NCI-H82 treated with DMSO at 0.1 percent for 48 hours (cell line): ENCODE results near the gene IL15RA.

Experiments
- DNase-seq: peaks from one replicate; lab custom pipeline; 2025; ENCODE audit not compliant: unreplicated experiment; lab: John Stamatoyannopoulos, UW

IL15RA gene, protein sequence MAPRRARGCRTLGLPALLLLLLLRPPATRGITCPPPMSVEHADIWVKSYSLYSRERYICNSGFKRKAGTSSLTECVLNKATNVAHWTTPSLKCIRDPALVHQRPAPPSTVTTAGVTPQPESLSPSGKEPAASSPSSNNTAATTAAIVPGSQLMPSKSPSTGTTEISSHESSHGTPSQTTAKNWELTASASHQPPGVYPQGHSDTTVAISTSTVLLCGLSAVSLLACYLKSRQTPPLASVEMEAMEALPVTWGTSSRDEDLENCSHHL

DNA sequence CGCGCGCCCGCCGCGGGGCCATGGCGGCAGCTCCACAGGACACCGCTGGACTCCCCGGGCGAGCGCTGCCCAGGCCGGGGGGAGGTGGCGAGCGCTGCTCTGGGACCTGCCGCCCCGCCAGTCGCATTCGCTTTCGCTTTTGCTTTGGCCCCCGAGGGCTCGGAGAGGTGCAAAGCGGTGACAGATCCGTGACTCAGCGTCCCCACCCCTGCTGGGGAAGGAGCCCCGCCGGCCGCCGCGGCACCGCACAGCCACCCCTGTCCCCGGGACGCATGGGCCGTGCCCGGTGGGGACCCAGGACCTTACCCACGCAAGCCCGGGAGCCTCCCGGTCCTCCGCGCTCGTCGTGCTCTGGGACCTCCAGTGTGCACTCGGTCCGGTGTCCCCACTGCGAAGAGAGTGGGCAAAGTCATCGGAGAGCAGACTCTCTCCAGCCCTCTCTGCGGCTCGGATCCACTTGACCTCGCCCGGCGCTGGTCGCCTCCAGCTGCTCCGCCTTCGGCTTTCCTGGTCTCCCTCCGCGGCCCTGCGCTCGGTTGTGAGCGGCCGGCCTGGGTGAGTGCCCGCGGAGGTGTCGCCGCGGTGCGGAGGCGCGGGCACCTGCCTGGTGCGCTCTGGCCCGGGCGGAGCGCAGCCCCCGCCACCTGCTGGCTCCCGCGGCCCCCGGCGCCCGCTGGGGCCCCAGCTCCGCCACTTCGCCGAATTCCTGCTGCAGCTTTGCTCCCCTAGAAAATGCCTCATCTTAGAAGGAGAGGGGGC lies at the start of gene IL15RA:
Gene IL15RA, minus strand, starts transcription at position 73 of the 759 bp plus-strand sequence. Its CDS starts 51 bp downstream, at position 22.
- no peak for DNase-seq

DNA sequence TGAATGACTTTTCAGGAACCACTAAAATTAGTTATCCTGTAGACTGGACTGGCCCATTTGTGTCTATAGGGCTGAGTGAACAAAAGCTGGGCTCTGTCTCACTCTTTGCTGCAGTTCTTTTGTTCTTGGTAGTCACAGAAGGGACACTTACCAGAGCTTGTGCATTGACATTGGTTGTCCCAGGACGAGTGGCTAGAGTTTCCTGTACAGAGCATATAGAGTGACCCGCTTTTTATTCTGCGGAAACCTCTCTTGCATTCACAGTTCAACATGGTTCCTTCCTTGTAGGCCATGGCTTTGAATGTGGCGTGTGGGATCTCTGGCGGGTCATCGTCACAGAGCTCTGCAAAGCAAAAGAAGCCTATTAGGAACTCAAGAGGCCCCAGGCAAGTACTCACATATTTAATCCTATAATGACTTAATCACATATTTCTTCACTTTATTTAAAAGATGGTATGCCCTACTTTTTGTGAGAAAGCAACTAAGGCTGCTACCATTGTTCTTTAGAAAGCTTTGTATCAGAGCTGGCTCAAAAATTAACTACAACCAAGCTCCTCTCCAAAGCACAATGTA lies 48.4 kb upstream of the IL15RA start:
- no peak for DNase-seq

DNA sequence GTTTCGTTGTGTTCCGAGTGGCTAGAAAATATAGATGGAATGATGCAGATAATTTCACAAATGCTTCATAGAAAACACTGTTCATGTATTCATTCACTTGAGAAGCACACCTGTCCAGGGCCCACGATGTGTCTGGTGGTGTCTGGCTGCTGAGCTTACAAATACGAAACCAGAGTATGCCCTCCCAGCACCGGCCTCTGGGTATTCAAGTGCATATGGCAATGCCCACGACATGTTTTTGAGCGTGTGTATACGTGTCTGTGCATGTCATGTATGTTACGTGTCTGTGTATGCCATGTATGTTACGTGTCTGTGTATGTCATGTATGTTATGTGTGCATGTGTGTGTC lies 47.0 kb upstream of the IL15RA start:
- DNase-seq: no peak

DNA sequence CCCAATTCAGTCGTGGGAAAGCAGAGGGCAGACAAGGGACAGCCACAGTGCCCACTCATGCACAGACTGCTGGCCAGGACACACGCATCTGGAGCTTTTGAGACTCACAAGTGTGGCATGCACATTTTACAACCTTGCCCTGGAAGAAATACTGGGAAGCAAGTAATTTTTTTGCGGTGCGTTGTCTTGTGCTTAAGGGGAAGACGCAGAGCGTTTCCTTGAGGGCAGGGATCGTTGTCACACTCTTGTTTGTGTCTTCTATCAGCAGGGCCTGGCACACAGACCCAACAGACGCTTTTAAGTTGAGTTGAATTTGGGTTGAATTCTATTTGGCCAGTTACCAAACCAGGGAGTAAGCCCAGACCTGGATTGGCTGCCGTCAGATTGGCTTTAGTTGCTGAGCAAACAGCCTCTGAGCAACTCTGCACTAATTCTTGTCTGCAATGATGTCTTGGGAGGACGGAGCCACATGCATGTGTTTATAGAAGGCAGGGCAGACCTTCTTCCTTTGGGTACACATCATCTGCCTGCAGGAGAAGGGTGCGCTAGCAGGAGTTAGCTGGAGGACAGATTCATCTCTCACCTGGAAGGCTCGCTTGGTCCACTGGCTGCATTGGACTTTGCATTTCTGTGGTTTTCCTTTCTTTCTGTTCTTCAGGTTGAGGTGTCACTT lies 46.5 kb upstream of the IL15RA start:
- DNase-seq: no peak

DNA sequence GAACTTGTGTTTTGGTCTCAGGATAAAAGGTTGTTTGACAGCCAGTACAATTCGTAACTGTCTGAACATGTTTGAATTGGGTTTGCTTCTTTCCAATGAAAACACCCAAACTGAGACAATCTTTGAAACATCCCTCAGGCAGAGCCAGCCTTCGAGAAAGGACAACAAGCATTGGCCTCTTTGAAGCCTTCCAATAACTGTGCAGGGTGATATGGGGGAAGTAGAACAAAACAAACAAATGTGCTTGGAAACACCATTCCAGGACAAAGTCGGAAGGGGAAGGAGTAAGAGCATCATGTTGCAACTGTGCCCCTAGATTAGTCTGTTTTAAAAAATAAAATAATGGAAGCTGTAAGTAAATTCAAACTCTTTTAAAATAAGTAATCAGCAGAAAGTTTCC lies 45.3 kb upstream of the IL15RA start:
- no peak for DNase-seq

DNA sequence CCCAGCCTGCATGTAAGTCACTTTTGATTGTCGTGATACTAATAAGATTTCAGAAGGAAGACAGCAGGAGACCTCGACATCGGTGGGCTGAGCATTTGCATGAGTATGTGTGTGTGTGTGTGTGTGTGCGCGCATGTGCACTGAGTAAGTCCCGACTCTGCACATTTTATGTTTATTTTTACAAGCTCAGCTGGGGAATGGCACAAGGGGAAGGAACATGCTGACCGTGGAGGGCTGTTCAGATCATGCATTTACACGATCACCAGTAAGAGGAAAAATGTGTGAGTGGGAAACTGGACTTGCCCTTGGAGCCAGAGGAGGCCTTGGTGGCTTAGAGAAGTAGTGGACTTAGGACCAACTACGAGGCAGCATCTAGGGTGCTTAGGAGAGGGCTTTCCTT lies 43.5 kb upstream of the IL15RA start:
- no peak for DNase-seq

DNA sequence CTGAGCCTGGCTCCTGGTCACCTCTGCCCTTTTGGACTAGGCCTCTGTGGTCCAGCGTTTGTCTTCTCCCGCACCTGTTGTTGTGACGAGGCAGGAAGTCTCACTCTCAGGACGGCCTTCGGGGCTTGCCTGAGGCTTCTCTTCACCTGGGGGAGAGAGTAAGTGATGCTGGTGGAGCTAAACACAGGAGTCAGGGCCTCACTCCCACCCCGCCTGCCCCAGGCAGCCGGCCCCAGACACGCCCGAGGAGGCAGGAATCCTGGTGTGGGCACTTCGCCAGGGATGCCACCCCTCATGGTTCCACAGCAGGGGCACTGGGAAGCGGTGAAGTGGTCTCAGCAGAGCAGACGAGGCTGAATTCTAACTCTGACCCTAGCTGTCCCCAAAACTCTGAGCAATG lies 42.5 kb upstream of the IL15RA start:
- DNase-seq: no peak

DNA sequence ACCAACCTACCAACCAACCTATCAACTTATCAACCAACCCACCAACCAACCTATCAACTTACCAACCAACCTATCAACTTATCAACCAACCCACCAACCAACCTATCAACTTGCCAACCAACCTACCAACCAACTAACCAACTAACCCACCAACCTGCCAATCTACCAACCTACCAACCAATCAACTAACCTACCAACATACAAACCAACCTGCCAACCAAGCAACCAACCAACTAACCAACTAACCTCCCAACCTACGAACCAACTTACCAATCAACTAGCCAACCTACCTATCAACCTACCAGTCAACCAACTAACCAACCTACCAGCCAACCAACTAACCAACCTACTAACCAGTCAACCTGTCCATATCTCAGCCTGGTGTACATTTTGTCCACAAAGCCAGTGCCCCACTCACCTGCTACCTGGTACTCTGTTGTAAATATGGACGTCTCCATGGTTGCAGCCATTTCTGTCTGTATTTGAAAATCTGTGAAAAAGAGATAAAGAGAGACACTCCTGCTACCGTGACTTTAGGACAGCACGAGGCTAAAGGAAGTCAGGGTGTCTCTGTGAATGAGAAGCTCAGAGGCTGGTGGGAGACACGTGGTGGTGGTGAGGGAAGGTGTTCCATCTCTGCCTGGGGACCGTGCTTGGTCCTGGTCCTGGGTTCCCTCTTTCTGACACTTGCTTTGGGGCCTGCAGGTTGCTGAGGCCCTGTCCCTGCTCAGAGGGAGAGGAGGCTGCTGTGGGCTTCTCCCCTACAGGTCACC lies 41.9 kb upstream of the IL15RA start:
- DNase-seq: no peak

DNA sequence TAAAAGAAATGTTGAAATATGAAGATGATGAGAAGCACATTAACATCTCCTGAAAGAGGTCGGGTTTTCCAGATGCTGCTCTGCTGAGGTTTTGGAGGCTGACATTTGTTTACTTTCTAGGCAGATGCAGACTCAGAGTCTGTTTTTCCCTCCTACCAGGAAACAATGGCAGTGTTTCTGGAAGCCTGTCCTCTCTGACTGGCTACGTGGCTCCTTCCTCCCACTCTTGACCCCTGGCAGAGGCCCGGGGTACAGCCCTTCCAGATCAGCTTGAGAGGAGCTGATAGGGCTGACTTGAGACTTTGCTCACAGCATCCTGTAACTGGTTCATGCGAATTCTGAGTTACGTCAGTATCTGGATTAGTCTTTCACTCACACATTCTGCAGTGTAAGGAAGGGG lies 41.1 kb upstream of the IL15RA start:
- no peak for DNase-seq

DNA sequence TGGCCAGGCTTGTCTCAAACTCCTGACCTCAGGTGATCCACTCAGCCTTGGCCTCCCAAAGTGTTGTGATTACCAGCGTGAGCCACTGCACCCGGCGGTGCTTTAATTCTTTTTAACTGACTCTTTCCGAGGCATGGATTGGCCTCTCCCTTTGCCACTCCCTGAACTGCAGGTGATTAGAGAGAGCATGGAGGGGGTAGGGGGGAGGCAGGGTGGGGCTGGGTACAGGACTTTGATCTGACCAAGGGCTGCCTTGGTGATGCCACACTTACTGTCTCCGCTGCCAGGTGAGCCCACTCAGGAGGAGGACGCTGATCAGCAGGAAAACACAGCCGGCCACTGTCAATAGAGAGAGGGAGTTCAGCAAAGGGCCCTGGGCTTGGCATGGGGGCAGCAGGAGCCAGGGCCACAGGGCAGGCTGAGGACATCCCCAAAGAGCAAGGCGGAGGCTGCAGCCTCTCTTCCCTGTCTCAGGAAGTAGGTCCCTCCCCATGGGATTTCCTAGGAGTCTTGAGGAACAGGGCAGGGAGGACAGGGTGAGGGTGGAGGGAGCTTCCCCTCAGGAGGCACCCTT lies 40.5 kb upstream of the IL15RA start:
- no peak for DNase-seq

DNA sequence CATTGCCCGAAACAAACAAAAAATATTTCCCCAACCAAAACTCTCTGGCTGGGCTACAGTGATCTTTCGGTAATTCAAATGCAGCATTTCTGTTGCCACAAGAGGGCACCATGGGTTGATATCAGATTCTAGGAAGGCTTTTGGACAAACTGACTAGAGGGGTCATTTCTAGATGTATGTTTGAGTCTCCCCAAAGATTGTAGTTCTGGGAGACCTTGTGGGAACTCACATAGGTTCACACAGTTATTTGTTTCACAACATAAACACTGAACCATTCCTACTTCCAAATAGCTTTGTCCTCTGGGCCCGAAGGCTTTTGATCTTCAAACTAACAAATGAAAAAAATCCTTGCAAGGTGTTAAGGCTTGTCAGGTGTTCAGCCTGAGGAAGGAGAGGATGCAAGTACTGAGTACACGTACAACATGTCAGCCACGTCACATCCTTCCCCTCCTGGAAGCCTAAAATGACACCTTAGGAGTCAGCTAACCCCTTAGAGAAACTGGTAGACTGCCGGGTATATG lies 37.0 kb upstream of the IL15RA start:
- DNase-seq: peak; percentile 1

DNA sequence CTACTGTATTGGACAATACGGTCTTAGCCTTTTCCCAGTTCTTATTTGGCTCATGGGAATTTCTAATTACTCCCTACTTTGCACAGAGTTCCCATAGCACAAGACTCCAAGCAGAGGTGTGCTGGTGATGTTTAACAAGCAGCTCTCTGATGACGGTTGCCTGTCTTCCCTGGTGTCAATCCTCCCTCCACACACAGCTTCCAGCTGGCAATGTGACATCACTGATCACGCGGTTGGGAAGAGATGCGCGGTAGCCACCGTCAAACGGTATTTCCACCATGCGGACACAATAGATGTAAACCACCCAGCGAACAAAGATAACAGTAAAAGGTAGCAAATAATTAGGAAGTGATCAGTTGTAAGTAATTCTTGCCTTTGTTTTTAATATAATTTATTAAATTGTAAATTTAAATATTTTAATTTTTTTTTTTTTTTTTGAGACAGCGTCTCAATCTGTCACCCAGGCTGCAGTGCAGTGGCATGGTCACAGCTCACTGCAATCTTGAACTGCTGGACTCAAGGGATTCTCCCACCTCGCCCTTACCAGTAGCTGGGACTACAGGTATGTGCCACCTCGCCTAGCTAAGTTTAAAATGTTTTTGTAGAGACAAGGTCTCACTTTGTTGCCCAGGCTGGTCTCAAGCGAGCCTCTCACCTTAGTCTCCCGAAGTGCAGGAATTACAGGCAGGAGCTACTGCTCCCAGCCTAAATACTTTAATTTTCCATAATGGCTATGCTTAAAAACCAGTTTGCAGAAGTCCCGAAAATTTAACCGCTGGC lies 36.3 kb upstream of the IL15RA start:
- no peak for DNase-seq

DNA sequence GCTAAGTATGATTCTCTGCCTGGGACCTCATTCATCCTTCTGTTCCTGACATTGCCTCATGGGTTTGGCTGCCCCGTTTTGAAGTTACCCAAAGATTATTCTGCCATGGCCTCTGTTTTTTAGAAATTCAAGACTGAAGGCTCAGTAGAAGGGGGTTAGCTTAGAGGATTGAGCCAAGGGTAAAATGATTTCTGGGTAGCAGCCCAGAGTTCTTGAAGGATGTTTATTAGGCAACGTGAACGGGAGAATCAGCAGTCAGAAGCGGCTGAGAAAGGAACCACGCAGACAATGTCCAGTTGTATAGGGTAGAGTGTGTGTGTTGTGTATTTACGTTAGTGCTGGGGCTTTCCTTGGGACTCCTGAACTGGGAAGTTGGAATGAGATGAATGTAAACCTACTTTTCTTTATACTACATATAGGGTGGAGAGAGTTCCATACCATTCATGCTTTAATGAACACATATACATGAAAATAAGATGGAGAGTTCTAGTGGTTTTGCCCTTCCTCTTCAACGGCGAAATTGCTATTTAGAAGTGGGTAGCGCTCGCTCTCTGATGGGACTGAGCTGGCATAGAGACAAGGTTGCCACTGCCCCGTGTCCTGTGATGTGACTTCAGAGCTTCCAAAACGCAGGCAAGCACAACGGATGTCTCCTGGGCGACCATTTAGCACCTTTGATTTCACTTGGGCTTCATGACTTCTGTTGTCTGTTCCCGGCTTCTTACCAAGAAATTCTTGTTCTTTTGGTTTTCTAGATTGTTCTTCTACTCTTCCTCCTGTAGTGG lies 35.0 kb upstream of the IL15RA start:
- no peak for DNase-seq

DNA sequence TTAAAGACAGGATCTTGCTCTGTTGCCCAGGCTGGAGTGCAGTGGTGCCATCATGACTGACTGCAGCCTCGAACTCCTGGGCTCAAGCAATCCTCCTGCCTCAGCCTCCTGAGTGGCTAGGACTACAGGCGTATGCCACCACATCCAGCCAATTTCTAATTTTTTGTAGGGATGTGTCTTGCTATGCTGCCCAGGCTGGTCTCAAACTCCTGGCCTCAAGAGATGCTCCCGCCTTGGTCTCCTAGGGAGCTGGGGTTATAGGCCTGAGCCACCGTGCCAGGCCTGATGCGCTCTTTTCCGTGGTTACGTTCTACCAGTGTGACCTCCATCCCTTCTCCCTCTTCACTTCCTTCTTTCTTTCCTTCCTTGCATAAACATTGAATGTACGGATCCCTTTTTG lies 34.2 kb upstream of the IL15RA start:
- DNase-seq: no peak

DNA sequence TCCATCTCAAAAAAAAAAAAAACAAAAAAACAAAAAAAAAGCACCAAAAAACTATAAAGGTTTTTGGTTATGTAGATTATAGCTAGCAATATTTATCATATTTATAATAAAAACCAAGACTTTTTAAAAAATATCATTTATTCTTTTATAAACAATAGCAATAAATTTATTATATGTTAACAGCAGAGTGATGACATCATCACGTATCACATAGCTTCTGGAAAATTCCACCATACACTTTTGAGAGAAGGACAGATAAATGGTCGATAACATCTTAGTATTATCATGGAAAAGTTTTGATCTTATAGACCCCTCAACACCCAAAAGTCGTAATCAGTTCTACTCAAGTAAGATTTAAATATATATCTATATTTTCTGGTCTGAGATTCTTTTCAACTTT lies 33.2 kb upstream of the IL15RA start:
- no peak for DNase-seq

DNA sequence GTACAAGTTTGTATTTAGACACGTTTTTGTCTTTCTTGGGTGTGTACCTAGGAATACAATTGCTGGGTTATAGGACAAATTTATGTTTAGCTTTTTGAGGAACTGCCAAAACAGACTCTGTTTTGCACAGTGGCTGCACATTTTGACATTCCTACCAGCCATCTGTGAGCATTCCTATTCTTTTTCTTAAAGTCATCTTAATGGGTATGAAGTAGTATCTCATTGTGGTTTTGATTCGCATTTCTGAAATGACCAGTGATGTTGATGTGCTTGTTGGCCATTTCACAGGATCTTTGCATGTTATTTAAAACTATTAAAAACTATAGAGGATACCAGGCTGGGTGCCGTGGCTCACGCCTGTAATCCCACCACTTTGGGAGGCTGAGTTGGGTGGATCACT lies 32.6 kb upstream of the IL15RA start:
- no peak for DNase-seq

DNA sequence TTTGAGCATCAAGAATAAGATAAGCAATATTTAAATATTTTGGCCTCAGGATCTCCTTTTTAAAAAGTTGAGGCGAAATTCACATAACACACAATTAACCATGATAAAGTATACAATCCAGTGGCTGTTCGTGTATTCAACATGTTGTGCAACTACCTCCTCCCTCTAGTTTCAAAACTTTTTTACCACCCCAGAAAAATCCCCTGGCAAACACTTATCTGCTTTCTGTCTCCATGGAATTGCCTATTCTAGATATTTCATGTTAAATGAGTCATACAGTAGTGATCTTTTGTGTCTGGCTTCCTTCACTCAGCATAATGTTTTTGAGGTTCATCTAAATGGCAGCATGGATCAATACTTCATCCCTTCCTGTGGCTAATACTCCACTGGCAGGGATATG lies 31.8 kb upstream of the IL15RA start:
- no peak for DNase-seq

DNA sequence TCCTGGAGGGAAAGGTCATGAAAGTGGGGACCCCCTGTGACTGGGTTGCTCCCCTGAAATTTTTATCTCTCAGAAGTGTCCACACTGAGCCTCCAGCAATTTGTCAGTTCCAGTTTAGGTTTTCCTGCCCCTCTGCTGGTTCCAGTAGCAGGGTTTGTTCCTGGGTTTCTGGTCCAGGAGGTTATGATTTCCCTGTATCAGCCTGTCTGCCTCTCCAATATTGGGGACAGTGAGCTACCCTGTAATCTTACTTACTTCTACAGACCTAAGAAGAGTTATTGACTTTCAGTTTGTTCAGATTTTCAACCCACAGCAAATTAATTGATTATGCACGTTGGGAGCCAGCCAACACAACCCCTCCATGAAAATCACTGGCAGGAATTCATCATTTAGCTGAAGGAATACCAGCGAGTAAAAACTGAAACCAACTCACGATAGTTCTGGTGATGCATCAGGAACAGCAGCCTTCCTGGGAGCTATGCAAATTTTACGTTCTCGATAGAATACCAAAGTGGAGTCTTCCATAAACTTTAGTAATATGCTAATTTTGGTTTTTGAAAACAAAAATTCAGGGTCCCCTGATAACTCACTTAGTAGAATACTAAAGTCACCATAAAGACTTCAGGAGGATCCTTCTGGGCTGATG lies 31.3 kb upstream of the IL15RA start:
- no peak for DNase-seq

DNA sequence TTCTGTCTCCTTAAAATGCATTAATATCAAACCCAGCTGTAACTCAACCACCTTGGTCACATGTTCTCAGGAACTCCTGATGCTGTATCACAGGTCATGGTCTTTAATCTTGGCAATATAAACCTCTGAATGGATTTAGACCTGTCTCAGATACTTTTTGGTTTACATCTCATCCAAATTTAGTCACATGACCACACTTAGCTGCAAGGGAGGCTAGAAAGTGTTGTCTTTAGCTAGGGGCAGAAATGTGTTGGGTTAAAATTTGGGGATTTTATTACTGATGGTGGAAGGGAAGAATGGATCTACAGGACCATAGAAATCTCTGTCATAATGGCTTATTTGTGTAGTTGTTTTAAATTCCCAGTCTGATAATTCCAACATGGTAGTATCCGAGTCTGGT lies 29.6 kb upstream of the IL15RA start:
- no peak for DNase-seq
